HFF-Myc (cell line): ENCODE results near the gene AGT.

Source experiments
- DNase-seq: peaks from one replicate; pipeline ENCODE4 v3.0.0-alpha.2; 2011; ENCODE audit warnings: low read depth; ENCODE audit errors: extremely low read depth
- H3K4me3 ChIP-seq: replicated peaks from 2 replicates; pipeline ENCODE4 v1.5.1; 2011; ENCODE audit warnings: low read depth, mild to moderate bottlenecking, control low read depth, low read length
- CTCF ChIP-seq: IDR thresholded peaks from 2 replicates; pipeline ENCODE4 v1.5.1; 2012; ENCODE audit warnings: mild to moderate bottlenecking, low read depth, low read length, control low read depth; ENCODE audit errors: missing control alignments

Gene AGT

GRCh38 chr1:230750576-230750975, 36.7 kb upstream of the AGT start:
- no peak for TF ChIP-seq CTCF
- no peak overlapping the region for H3K4me3 ChIP-seq
- no peak for DNase-seq

- TF ChIP-seq CTCF: no peak
- no peak for DNase-seq
- no peak overlapping the region for H3K4me3 ChIP-seq
Measured at GRCh38 chr1:230749635-230750034, 35.7 kb upstream of the AGT start.

GRCh38 chr1:230749150-230749549, 35.2 kb upstream of the AGT start:
- DNase-seq: no peak
- no peak overlapping the region for H3K4me3 ChIP-seq
- no peak for TF ChIP-seq CTCF

- no peak overlapping the region for H3K4me3 ChIP-seq
- TF ChIP-seq CTCF: no peak
- DNase-seq: no peak
Measured at GRCh38 chr1:230747890-230748800, 34.2 kb upstream of the AGT start.

GRCh38 chr1:230747127-230747730, 33.3 kb upstream of the AGT start, which contains the start of gene CAPN9:
CAPN9 (plus strand) TSS chr1:230747388; CDS start chr1:230747497, 109 bp downstream.
- no peak within 1 kb of the TSS for H3K4me3 ChIP-seq
- TF ChIP-seq CTCF: no peak
- no peak for DNase-seq

- no peak overlapping the region for H3K4me3 ChIP-seq
- no peak for TF ChIP-seq CTCF
- no peak for DNase-seq
Measured at GRCh38 chr1:230746617-230747016, 32.7 kb upstream of the AGT start.

GRCh38 chr1:230745071-230745470, 31.1 kb upstream of the AGT start:
- TF ChIP-seq CTCF: no peak
- DNase-seq: no peak

More at GRCh38 chr1:230745071-230745470, 31.1 kb upstream of the AGT start:
- H3K4me3 ChIP-seq: no peak overlapping the region
